NCI-H1694 (cell line): ENCODE results near the gene CORT.
A peak's percentile ranks its signal among the peaks of the same experiment; 100 is the strongest.

Experiments used
- DNase-seq: peaks from one replicate; lab custom pipeline; 2025; lab: John Stamatoyannopoulos, UW

The CORT gene

DNA sequence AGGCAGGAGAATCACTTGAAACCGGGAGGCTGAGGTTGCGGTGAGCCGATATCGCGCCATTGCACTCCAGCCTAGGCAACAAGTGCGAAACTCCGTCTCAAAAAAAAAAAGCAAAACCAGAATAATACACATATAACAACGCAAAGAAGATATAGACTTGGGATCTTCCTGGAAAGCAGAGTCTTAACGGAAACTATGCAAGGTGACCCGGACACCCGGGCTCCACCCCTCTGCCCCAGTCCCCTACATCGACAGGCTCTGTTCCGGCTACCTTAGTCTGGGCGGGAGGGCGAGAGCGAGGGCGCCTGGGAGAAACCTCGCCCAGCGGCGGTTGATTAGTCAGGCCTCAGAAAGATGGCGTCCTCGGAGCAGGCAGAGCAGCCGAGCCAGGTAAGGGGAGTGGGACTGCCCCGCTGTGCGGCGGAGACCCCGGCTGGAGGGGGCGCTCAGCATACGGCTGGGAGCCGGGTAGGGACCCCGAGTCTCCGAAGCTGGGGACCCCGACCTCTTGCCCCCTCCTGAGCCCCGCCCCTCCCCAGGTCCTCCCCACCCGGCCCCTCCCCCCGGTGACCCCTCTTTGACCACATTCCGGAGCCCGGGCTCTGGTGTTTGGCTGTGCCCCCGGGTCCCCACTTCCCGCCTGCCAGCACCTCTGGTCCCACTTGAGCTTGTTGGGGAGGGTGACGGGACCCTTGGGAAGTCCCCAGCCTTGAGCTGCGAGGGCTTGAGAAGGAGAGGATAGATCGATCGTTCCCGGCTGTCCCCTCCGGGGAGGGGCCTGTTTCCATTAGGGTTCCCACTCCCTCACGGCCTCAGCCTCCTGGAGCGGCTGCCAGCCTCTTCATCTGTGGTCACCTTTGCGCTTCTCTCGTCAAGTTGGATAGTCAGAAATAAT lies 25.0 kb downstream of the CORT start, which contains the start of gene PEX14:
Gene PEX14 (plus strand): TSS at position 338 of the 895 bp plus-strand sequence. CDS start 17 bp downstream, at position 355.
- DNase-seq = peak; percentile 69

DNA sequence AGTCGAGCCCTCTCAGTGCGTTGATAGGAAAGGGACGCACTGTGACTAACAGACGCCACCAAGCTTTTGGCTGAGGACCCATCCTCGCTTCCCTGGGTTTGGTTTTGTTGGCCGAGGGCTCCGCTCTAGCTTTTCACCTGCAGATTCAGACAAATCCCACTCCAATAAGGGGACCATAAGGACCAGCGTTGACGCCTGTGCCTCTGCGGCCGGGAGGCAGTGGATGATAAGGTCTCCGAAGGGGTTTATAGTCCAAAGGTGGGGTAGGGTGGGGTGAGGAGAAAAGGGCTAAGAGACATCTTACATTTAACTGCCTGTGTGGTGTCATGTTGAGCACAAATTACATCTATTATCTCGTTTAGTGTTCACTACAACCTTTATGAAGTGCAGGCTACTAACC lies 25.7 kb downstream of the CORT start:
- DNase-seq = no peak

GRCh38 chr1:10479296-10479695 lies 29.5 kb downstream of the CORT start:
- no peak for DNase-seq

DNA sequence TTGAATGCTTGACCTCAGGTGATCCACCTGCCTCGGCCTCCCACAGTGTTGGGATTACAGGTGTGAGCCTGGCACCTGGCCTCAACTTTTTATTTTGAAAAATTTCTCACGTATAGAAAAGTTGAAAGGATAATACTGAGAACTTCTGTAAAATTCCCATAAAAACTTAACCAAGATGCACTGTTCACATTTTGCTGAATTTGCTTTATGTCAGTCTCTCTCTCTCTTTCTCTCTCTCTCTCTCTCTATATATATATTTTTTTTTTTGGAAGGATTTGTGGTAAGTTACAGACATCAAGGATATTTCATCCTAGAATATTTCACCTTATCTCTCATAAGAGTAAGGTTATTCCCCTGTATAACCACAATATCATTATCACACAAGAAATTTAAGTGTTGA lies 30.8 kb downstream of the CORT start:
- DNase-seq = no peak

GRCh38 chr1:10484521-10484920 lies 34.7 kb downstream of the CORT start:
- DNase-seq = no peak

- DNase-seq = no peak
Measured at GRCh38 chr1:10489291-10490055, 39.6 kb downstream of the CORT start.

GRCh38 chr1:10490286-10490970 lies 40.6 kb downstream of the CORT start:
- no peak for DNase-seq

- no peak for DNase-seq
Measured at GRCh38 chr1:10494418-10494753, 44.6 kb downstream of the CORT start.

DNA sequence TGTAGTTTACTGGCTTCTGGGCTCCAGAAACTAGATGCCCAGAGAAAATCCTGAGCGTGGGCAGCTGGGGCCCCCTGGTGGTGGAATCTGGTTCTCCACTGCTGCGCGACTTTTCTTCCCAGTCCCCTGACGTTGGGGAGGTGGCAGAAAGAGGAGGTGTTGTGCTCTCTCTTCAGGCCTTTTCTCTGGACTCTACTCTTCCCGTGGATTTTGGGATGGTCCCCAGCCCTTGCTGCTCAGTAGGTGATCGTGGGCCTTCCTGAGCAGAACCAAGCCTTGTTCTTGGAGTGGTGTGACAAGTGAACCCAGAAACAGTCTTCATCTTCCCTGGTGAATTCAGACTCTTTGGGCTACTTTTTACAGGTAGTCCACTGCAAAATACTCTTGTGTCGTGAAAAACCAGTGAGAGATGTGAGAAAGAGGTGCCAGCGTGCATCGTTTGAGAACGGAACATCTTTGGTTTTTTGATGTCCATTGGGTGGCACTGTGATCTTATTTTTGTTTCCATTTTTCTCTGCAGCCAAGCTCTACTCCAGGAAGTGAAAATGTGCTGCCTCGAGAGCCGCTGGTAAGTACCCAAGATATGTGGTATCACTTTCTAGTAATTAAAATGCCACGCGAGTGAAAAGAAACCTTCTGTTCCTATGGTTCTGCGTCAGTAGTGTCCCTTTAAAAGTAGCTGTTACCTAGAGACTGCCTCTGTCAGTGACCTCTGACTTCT lies 45.1 kb downstream of the CORT start:
- DNase-seq = peak; percentile 47

- no peak for DNase-seq
Measured at GRCh38 chr1:10495475-10495817, 45.6 kb downstream of the CORT start.

GRCh38 chr1:10495952-10496351 lies 46.1 kb downstream of the CORT start:
- DNase-seq = no peak

DNA sequence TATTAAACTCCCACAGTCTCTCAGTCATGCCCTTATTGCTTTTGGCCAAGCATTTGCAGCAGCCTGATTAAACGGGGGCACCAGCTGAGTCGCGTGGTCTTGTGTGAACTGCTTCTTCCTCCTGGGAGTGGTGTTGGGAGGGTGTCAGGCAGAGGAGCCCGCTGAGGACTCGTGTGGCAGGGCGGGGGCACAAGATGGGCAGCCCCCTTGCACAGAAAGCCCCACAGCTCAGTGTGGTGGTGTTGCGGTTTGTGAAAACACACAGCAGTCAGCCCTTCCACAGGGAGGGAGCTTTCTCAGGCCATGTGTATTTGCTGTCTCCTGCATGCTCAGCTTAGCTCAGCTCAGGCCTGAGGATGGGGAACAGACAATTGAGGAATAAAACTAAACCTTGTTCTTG lies 47.3 kb downstream of the CORT start:
- no peak for DNase-seq

GRCh38 chr1:10498231-10498630 lies 48.4 kb downstream of the CORT start:
- no peak for DNase-seq
